ENCODE data around the gene LRRC42. TPM values are rescaled to one million over a fixed set of nuclear protein-coding genes. Genes with fewer than 3 reads are reported as not detected.

The LRRC42 gene
- total RNA-seq, 1 donor from 2014 or later: 50.1 TPM

DNA sequence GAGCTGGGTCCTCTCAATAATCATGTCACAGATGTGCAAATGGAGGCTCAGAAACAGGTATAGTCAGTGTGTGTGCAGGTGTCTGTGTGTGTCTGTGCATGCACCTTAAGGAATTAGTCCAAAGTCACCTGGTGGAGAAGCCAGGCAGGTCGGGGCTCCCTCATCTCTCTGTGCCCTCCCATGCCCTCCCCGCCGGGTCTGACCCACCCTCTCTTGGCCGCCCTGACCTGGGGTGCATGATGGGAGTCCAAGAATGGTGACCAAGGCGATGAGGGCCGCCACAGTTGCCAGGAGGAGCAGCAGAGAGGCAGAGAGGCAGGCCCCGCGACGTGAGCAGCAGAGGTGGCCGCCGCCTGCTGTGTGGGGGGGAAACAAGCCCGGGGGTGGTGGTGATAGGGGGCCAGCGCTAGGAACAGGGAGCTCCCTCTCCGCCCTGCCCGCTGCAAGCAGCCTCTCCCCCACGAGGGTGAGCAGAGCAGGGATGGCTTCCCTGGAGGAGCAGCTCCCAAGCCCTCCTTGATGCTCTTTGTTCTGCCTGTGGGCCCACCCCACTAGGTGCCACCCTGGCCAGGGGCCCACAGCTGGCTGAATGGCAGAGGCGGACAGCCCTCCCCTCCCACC, 68.0 kb downstream of the LRRC42 start:
- Mint-ChIP-seq H3K27me3 (no peaks in the 10 kb centered on the region), H3K9me3 (no peaks in the 10 kb centered on the region), H3K27ac (peak overlapping the region; percentile 37), H3K36me3 (no peaks in the 10 kb centered on the region), H3K4me3 (no peak overlapping the region), H3K4me1 (ENCODE audit: unreplicated experiment) (peaks cover 19% of the 10 kb centered on the region)
- DNase-seq (ENCODE audit: extremely low spot score, unreplicated experiment): no peak
- TF ChIP-seq, protein P1, sequence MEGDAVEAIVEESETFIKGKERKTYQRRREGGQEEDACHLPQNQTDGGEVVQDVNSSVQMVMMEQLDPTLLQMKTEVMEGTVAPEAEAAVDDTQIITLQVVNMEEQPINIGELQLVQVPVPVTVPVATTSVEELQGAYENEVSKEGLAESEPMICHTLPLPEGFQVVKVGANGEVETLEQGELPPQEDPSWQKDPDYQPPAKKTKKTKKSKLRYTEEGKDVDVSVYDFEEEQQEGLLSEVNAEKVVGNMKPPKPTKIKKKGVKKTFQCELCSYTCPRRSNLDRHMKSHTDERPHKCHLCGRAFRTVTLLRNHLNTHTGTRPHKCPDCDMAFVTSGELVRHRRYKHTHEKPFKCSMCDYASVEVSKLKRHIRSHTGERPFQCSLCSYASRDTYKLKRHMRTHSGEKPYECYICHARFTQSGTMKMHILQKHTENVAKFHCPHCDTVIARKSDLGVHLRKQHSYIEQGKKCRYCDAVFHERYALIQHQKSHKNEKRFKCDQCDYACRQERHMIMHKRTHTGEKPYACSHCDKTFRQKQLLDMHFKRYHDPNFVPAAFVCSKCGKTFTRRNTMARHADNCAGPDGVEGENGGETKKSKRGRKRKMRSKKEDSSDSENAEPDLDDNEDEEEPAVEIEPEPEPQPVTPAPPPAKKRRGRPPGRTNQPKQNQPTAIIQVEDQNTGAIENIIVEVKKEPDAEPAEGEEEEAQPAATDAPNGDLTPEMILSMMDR (conservative IDR thresholded peaks at IDR 0.05): no peak

DNA sequence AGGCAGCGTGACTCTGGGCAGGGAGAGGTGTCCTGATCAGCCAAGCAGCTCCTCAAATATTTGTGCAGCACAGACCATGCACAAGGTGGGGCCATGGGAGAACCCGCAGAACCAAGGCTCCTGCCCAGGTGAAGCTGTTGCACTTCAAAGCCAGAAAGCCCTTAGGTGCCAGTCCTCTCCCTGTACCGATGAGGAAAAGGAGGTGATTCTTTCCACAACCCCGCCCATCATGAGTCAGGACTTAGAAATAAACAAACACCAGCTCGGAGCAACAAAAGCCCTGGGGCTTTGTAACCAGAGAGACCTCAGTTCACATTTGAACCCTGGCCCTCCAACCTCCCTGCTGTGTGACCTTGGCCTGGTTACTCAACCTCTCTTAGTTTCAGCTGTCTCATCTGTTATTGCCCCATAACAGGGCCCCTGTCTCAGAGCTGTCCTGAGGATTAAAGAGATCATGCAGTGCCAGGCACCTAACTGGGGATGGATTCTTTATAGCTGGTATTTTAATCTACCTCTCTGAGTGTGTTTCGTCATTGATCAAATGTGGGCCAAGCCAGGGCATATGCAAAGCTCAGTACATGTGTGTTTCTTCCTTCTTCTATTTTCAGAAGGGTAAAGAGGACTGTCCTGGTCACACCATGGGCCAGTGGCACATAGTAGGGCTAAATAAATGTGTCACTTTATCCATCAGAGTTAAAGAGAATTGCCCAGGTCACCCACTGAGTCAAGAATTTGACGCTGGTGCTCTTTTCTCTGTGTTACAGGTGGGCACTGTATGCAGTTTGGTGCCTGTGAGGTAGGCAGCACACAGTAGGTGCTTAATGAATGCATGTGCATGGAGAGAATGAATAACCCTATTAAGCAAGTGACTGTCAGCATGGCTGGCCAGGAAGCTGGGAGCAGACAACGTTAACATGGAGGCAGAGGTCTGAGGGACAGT, 70.5 kb downstream of the LRRC42 start:
- TF ChIP-seq, protein P1 (conservative IDR thresholded peaks at IDR 0.05): no peak
- peak overlapping the region; percentile 92 for H3K27ac Mint-ChIP-seq

More for the DNA sequence above, 70.5 kb downstream of the LRRC42 start:
- H3K27me3 Mint-ChIP-seq: no peaks in the 10 kb centered on the region
- DNase-seq (ENCODE audit: extremely low spot score, unreplicated experiment): no peak
- H3K4me1 Mint-ChIP-seq (ENCODE audit: unreplicated experiment): peaks cover 24% of the 10 kb centered on the region
- H3K4me3 Mint-ChIP-seq: peak overlapping the region; percentile 22
- no peaks in the 10 kb centered on the region for H3K9me3 Mint-ChIP-seq
- H3K36me3 Mint-ChIP-seq: no peaks in the 10 kb centered on the region

Other genes with a start within 250 kb of the LRRC42 start
- gene GLIS1, start 207.2 kb upstream of the LRRC42 start, total RNA-seq (ENCODE audit: low replicate concordance): 0.17 and 2.1 TPM in 2 replicates
- gene NDC1, start 108.1 kb upstream of the LRRC42 start, total RNA-seq (ENCODE audit: low replicate concordance): 19.7 and 29.5 TPM in 2 replicates
- gene YIPF1, start 56.6 kb upstream of the LRRC42 start, total RNA-seq (ENCODE audit: low replicate concordance): 30.2 and 31.6 TPM in 2 replicates
- 4.1 and 6.0 TPM in 2 replicates for gene DIO1, start 52.2 kb upstream of the LRRC42 start, total RNA-seq (ENCODE audit: low replicate concordance)
- 21.2 and 41.2 TPM in 2 replicates for gene IFT25, start 651 bp upstream of the LRRC42 start, total RNA-seq (ENCODE audit: low replicate concordance)
- 1.3 and 1.5 TPM in 2 replicates for gene LDLRAD1, start 71.8 kb downstream of the LRRC42 start, total RNA-seq (ENCODE audit: low replicate concordance)
- 283 and 390 TPM in 2 replicates for gene TMEM59, start 106.9 kb downstream of the LRRC42 start, total RNA-seq (ENCODE audit: low replicate concordance)
- 5.5 and 7.6 TPM in 2 replicates for gene TCEANC2, start 107.3 kb downstream of the LRRC42 start, total RNA-seq (ENCODE audit: low replicate concordance)
- gene CDCP2, start 206.7 kb downstream of the LRRC42 start, total RNA-seq (ENCODE audit: low replicate concordance): not detected in 2 replicates